Mucosa of stomach (tissue), 1 donor: ENCODE results near the gene USP20.

Experiments used
- H3K27me3 ChIP-seq: one replicate; pipeline ENCODE4 v1.7.0; 2013; ENCODE audit warnings: mild to moderate bottlenecking, low read length; ENCODE audit not compliant: control insufficient read depth, insufficient read depth
- H3K36me3 ChIP-seq: one replicate; pipeline ENCODE4 v1.7.0; 2013; ENCODE audit warnings: low read length; ENCODE audit not compliant: control insufficient read depth, insufficient read depth
- H3K4me1 ChIP-seq: one replicate; pipeline ENCODE4 v1.7.0; 2013; ENCODE audit warnings: mild to moderate bottlenecking, low read length; ENCODE audit not compliant: control insufficient read depth, insufficient read depth
- H3K4me3 ChIP-seq: one replicate; pipeline ENCODE4 v1.7.0; 2013; ENCODE audit warnings: low read length
- H3K9ac ChIP-seq: one replicate; pipeline ENCODE4 v1.7.0; 2013; ENCODE audit warnings: mild to moderate bottlenecking, low read length, moderate library complexity
- H3K9me3 ChIP-seq: one replicate; pipeline ENCODE4 v1.7.0; 2013; ENCODE audit warnings: mild to moderate bottlenecking, low read length, moderate library complexity; ENCODE audit not compliant: control insufficient read depth
- donor health status: Pancreatic carcinoma.

Gene USP20

DNA sequence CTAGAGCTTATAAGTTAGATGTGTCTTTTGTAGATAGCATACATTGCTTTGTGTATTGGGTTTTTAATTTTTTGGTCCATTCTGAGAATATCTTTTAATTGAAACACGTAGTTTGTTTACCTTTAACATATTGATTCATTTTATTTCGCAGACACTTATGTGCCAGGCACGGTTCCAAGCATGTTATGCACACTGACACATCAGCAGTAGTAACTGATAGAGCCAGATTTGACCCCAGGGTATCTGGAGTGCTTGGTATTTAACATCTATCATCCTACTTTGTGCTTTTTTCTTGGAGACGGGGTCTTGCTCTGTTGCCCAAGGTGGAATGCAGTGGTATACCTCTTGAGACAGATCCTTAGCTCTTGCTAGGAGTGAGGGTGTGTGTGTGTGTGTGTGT, 71.9 kb downstream of the USP20 start:
- no peak overlapping the region for H3K9ac ChIP-seq
- no peaks in the 10 kb centered on the region for H3K36me3 ChIP-seq
- H3K4me1 ChIP-seq, result peaks cover 8% of the 10 kb centered on the region
- H3K9me3 ChIP-seq, result no peaks in the 10 kb centered on the region
- H3K4me3 ChIP-seq, result no peak overlapping the region
- H3K27me3 ChIP-seq, result no peaks in the 10 kb centered on the region

DNA sequence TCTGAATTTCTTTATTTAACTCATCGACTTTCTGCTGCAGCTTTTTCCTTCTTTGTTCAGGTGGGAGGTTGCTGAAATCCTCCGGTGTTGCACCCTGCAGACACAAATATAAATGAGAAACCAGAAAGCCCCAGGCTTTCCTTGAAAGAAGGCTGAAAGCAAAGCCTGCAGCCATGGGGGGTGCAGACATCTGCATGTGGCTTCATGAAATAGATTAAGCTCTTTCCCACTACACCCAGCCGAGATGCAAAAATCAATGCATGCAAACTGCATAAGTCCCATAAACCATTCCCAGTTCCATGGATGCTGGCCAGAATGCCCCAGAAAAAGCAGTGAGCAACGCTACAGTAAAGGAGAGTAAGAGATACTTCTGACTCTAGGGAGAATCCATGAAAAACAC, 73.6 kb downstream of the USP20 start:
- Histone ChIP-seq H3K9me3 (no peaks in the 10 kb centered on the region), H3K9ac (no peak overlapping the region), H3K36me3 (no peaks in the 10 kb centered on the region), H3K27me3 (no peaks in the 10 kb centered on the region), H3K4me1 (peaks cover 8% of the 10 kb centered on the region), H3K4me3 (no peak overlapping the region)

DNA sequence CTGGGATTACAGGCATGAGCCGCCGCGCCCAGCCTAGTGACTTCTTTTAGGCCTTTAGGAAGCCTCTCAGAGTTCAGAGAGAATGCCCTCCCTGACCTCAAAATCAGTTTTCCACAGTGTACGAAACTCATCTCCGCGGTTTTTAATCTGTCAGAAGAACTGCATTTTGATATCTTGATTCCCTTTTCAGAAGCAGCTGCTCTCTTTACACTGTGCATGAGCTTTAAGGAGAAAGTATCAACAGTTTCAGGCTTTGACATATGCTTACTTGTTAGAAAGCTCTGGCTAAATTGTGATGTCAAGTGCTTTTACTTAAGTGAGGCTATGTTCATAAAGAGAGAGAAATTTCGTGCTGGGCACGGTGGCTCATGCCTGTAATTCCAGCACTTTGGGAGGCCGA, 74.6 kb downstream of the USP20 start:
- Histone ChIP-seq H3K36me3 (no peaks in the 10 kb centered on the region), H3K4me1 (peaks cover 8% of the 10 kb centered on the region), H3K27me3 (no peaks in the 10 kb centered on the region), H3K9ac (no peak overlapping the region), H3K4me3 (no peak overlapping the region), H3K9me3 (no peaks in the 10 kb centered on the region)

DNA sequence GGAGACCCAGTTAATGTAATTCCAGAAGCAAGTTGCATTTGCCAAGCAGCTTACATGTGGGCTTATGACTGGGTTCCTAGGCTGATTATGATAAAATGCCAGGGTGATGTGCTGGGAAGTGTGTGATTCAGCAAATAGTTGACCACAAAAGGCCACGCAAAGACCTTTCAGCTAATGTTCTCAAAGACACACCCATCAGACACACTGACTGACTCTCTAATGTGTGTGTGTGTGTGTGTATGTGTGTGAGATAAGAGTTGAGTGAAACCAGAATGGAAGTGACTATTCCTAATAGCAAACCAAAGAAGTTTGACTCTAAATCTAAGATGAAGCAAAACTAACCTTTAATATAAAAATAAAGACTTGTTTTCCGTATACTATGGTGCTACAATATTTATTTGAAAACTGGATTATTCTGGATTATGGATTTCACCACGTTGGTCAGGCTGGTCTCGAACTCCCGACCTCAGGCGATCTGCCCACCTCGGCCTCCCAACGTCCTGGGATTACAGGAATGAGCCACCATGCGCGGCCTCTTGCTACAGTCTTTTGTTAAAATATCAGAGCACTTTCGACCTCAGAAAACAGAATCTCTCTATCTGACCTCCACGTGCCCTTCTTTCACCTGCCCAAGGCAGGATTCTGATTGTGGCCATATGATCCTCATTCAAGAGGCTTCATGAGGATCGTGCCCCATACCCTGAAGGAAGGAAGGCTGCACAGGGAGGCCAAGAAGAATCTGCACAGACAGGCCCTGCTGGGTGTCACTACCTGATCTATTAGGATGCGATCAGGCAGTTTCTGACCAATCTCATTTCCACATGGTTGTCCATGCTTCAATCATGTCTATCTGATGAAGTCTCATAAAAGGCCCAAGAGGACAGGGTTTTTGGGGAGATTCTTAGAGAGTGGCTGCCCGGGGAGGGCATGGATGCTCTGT, 75.6 kb downstream of the USP20 start:
- Histone ChIP-seq H3K4me1 (peaks cover 8% of the 10 kb centered on the region), H3K9ac (no peak overlapping the region), H3K36me3 (no peaks in the 10 kb centered on the region), H3K27me3 (no peaks in the 10 kb centered on the region), H3K4me3 (no peak overlapping the region), H3K9me3 (no peaks in the 10 kb centered on the region)

GRCh38 chr9:129914051-129914450, 78.8 kb downstream of the USP20 start:
- no peaks in the 10 kb centered on the region for H3K36me3 ChIP-seq
- H3K4me3 ChIP-seq, result no peak overlapping the region
- peaks cover 8% of the 10 kb centered on the region for H3K4me1 ChIP-seq
- H3K9ac ChIP-seq, result no peak overlapping the region
- no peaks in the 10 kb centered on the region for H3K9me3 ChIP-seq
- H3K27me3 ChIP-seq, result no peaks in the 10 kb centered on the region

GRCh38 chr9:129916707-129917106, 81.4 kb downstream of the USP20 start:
- no peaks in the 10 kb centered on the region for H3K36me3 ChIP-seq
- no peaks in the 10 kb centered on the region for H3K9me3 ChIP-seq
- H3K9ac ChIP-seq, result no peak overlapping the region
- no peaks in the 10 kb centered on the region for H3K4me1 ChIP-seq
- no peak overlapping the region for H3K4me3 ChIP-seq
- H3K27me3 ChIP-seq, result no peaks in the 10 kb centered on the region

DNA sequence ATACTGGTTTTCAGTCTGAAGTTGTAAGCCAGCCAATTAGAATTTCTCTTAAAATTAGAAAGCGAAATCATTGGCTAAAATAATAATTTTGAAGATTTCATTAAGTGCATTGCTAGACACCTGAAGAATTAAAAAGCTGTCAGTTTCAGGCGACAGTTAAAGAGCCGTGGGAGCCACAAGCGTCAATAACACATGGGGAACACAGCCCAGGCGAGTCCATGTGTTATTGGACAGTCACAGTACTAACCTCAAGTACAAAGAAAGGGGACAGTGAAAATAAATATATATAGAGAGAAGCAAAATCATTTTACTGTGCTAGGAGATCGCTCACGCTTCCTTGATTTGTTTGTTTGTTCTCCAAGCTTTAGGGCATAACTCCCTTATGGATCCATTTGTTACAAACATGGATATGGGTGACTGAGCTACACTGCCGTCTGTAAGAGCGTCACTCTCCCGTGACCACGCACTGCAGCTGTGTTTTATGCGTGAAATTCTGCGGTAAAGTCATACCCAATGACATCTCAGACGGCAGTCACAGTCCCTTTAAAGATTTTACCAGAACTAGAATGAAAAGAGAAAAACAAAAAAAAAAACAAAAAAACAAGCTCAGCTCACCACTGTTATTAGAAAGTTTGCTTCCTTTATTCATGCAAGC, 83.2 kb downstream of the USP20 start:
- Histone ChIP-seq H3K27me3 (no peaks in the 10 kb centered on the region), H3K36me3 (no peaks in the 10 kb centered on the region), H3K4me3 (no peak overlapping the region), H3K4me1 (no peaks in the 10 kb centered on the region), H3K9me3 (no peaks in the 10 kb centered on the region), H3K9ac (no peak overlapping the region)

DNA sequence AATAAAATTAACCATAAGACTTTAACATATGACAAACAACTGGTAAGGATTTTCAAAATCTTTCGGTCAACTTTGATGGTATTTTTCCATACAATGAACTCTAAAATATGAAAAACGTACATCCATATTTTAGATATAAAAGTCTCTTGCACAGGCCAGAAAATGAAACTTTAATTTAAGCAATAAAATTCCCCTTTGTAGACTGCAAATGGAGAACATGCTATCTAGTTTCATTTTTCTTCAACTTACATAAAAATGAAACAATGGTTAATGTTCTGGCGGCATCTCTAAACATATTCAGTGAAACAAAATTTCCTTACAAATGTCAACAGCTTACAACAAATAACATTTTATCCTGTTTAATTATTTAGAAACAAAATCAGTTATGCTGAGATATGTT, 84.0 kb downstream of the USP20 start:
- no peaks in the 10 kb centered on the region for H3K36me3 ChIP-seq
- no peaks in the 10 kb centered on the region for H3K27me3 ChIP-seq
- no peaks in the 10 kb centered on the region for H3K4me1 ChIP-seq
- H3K4me3 ChIP-seq, result no peak overlapping the region
- H3K9me3 ChIP-seq, result no peaks in the 10 kb centered on the region
- no peak overlapping the region for H3K9ac ChIP-seq

GRCh38 chr9:129919841-129920240, 84.6 kb downstream of the USP20 start:
- Histone ChIP-seq H3K27me3 (no peaks in the 10 kb centered on the region), H3K4me3 (no peak overlapping the region), H3K9ac (no peak overlapping the region), H3K4me1 (no peaks in the 10 kb centered on the region), H3K36me3 (no peaks in the 10 kb centered on the region), H3K9me3 (no peaks in the 10 kb centered on the region)

DNA sequence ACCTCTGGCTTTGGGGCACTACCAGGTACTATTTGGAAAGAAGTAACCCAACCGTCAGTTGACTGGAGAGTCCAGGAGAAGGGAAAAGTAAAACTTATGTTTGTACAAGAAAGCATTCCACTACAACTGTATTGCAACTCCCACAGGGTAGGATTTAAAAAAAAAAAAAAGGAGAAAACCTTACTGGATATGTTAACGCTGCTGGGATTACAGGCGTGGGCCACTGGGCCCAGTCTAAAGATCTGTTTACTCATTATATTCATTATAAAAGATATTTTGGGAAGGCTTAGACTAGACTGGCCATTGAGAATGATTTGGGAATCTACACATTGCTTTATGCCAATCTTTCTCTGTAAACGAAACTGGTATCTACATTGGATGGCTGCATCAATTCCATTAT, 86.6 kb downstream of the USP20 start:
- Histone ChIP-seq H3K36me3 (no peaks in the 10 kb centered on the region), H3K9me3 (no peaks in the 10 kb centered on the region), H3K9ac (no peak overlapping the region), H3K4me3 (no peak overlapping the region), H3K4me1 (no peaks in the 10 kb centered on the region), H3K27me3 (no peaks in the 10 kb centered on the region)

DNA sequence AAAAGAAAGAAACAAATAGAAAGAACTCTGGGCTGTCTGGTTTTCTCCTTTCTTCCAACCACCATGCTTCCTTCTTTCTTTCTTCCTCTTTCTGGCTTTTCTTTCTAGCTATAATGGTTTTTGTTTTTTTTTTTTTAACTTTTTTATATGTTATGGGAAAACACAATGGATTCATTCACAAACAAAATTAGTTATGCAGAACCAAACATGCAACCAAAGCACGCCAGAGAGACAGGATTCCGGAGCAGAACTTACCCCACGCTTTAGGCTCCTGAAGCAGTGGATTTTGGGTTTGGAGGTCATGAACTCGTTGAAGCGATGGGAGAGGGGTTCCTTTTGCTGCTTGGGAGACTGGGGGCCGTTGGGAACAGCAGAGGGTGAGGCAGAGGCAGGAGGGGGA, 88.3 kb downstream of the USP20 start:
- Histone ChIP-seq H3K4me3 (no peak overlapping the region), H3K27me3 (no peaks in the 10 kb centered on the region), H3K4me1 (no peaks in the 10 kb centered on the region), H3K36me3 (no peaks in the 10 kb centered on the region), H3K9me3 (no peaks in the 10 kb centered on the region), H3K9ac (no peak overlapping the region)

- Histone ChIP-seq H3K36me3 (no peaks in the 10 kb centered on the region), H3K4me3 (no peak overlapping the region), H3K4me1 (peaks cover 9% of the 10 kb centered on the region), H3K9me3 (no peaks in the 10 kb centered on the region), H3K9ac (no peak overlapping the region), H3K27me3 (no peaks in the 10 kb centered on the region)
Measured at GRCh38 chr9:129929496-129930125, 94.4 kb downstream of the USP20 start.
